Activated CD8-positive, alpha-beta T cell treated with anti-CD3 and anti-CD28 coated beads, Interleukin-2, amount 10 ng/mL, durations not matched to agents 7 days and 5 days (primary cell): ENCODE measurements around the gene SPRR4. TPM values are rescaled to one million over a fixed set of nuclear protein-coding genes. Genes with fewer than 3 reads are reported as not detected.

Experiments
- ATAC-seq: fragments of 150-1000 bp; cut with Tn5 transposase; one replicate; pipeline ENCODE4 v1.10.0; 2021; ENCODE audit warnings: moderate library complexity
- CTCF ChIA-PET: fragments of 350-600 bp; sonication (Branson Sonifier 250); formaldehyde crosslinking; loops from one replicate; lab custom pipeline; 2021; ENCODE audit warnings: antibody characterized with exemption; lab: Charles Lee
- POLR2A ChIA-PET: fragments of 350-600 bp; sonication (Branson Sonifier 250); formaldehyde crosslinking; loops from one replicate; lab custom pipeline; 2021; ENCODE audit warnings: antibody characterized with exemption; lab: Charles Lee
- DNase-seq: peaks from one replicate; pipeline ENCODE4 v3.0.0-alpha.2; 2020
- H3K27ac Mint-ChIP-seq: one replicate; pipeline ENCODE4 v1.8.0; 2021; ENCODE audit warnings: mild to moderate bottlenecking, mixed read lengths
- H3K27me3 Mint-ChIP-seq: one replicate; pipeline ENCODE4 v1.8.0; 2021; ENCODE audit warnings: low read depth, mixed read lengths
- H3K36me3 Mint-ChIP-seq: one replicate; pipeline ENCODE4 v1.8.0; 2021; ENCODE audit warnings: low read depth, mixed read lengths
- H3K4me1 Mint-ChIP-seq: one replicate; pipeline ENCODE4 v1.8.0; 2021; ENCODE audit warnings: low read depth, mixed read lengths
- H3K4me3 Mint-ChIP-seq: one replicate; pipeline ENCODE4 v1.8.0; 2021; ENCODE audit warnings: mild to moderate bottlenecking, mixed read lengths
- H3K9me3 Mint-ChIP-seq: one replicate; pipeline ENCODE4 v1.8.0; 2022; ENCODE audit warnings: mixed read lengths; ENCODE audit not compliant: insufficient read depth
- total RNA-seq, 2 experiments: library from RNA; stranded (reverse); gene quantifications; one replicate each; pipeline ENCODE4 v1.2.3, GENCODE V29; 2021

SPRR4 gene, protein sequence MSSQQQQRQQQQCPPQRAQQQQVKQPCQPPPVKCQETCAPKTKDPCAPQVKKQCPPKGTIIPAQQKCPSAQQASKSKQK
- total RNA-seq, result not detected

- ATAC-seq (no peak), DNase-seq (no peak)
- Mint-ChIP-seq H3K27ac (no peak within 1 kb of the TSS), H3K36me3 (no peaks in the 10 kb centered on the region), H3K27me3 (no peaks in the 10 kb centered on the region), H3K4me1 (no peaks in the 10 kb centered on the region), H3K4me3 (no peak within 1 kb of the TSS), H3K9me3 (no peaks in the 10 kb centered on the region)
- ChIA-PET POLR2A (no interaction called here), CTCF (no interaction called here)
Observed at GRCh38 chr1:152970495-152970894, at the start of gene SPRR4. Gene SPRR4 (plus strand): TSS chr1:152970648. CDS start chr1:152971891, 1,243 bp downstream.

DNA sequence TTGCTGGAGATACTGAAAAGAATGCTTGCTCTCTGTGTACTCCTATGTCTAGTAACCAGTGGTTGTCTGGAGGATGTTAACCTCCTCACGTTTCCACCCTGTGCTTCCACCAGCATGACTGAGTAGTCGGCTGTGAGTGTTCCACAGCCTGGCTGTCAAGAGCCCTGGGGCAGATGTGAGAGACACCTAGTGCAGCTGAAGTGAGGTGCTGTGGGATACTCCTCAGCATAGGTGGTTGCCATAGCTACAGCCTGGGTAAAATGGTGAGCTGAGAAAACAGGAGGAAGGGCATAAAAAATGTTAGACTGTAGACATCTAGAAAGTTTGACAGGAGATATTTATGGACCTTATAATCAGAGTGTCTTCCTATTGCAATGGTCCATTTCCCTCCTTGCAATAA lies 46.3 kb upstream of the SPRR4 start:
- Mint-ChIP-seq H3K9me3 (no peaks in the 10 kb centered on the region), H3K36me3 (no peaks in the 10 kb centered on the region), H3K27ac (no peak overlapping the region), H3K27me3 (peaks cover 2% of the 10 kb centered on the region), H3K4me3 (no peak overlapping the region), H3K4me1 (no peaks in the 10 kb centered on the region)
- DNase-seq (no peak), ATAC-seq (no peak)
- ChIA-PET POLR2A (no interaction called here), CTCF (no interaction called here)

- ChIA-PET POLR2A (no interaction called here), CTCF (interaction anchor here (1.0 to 1.1 kb wide), 2 partner anchors 54 to 56 kb away, joined by 3 to 6 read pairs; no protein-coding TSS in a partner anchor)
- peaks cover 2% of the 10 kb centered on the region for H3K27me3 Mint-ChIP-seq
- no peak for ATAC-seq
- no peaks in the 10 kb centered on the region for H3K36me3 Mint-ChIP-seq
- no peaks in the 10 kb centered on the region for H3K9me3 Mint-ChIP-seq
- H3K4me1 Mint-ChIP-seq, result no peaks in the 10 kb centered on the region
- DNase-seq, result no peak
- H3K27ac Mint-ChIP-seq, result no peak overlapping the region
- no peak overlapping the region for H3K4me3 Mint-ChIP-seq
Observed at GRCh38 chr1:152926091-152926490, 44.4 kb upstream of the SPRR4 start.

DNA sequence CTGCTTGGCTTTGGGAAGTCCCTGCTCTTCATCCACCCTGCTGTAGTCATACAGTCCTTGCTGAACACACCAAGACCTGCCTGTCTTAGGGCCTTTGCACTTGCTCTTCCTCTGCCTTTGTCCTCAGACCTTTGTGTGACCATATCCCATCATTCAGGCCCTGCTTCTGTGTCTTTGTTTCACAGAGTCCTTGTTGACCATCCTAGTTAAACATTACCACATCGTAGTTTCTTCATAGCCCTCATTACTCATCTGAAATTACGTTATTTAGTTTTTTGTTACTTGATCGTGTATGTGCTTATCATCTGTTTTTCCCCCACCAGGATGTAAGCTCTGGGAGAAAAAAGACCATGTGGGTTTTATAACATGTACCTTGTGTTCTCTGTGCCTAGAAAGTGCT lies 41.8 kb upstream of the SPRR4 start:
- no peak overlapping the region for H3K27ac Mint-ChIP-seq
- no peak for ATAC-seq
- ChIA-PET POLR2A (no interaction called here), CTCF (no interaction called here)
- DNase-seq, result no peak
- H3K9me3 Mint-ChIP-seq, result no peaks in the 10 kb centered on the region
- no peaks in the 10 kb centered on the region for H3K36me3 Mint-ChIP-seq
- H3K4me1 Mint-ChIP-seq, result no peaks in the 10 kb centered on the region
- peaks cover 2% of the 10 kb centered on the region for H3K27me3 Mint-ChIP-seq
- H3K4me3 Mint-ChIP-seq, result no peak overlapping the region

- H3K27ac Mint-ChIP-seq, result no peak overlapping the region
- no peaks in the 10 kb centered on the region for H3K9me3 Mint-ChIP-seq
- no peaks in the 10 kb centered on the region for H3K4me1 Mint-ChIP-seq
- CTCF ChIA-PET, result no interaction called here
- no peak for ATAC-seq
- no peak overlapping the region for H3K4me3 Mint-ChIP-seq
- DNase-seq, result no peak
- H3K36me3 Mint-ChIP-seq, result no peaks in the 10 kb centered on the region
- POLR2A ChIA-PET, result no interaction called here
- peaks cover 2% of the 10 kb centered on the region for H3K27me3 Mint-ChIP-seq
Observed at GRCh38 chr1:152932170-152932811, 38.2 kb upstream of the SPRR4 start.

DNA sequence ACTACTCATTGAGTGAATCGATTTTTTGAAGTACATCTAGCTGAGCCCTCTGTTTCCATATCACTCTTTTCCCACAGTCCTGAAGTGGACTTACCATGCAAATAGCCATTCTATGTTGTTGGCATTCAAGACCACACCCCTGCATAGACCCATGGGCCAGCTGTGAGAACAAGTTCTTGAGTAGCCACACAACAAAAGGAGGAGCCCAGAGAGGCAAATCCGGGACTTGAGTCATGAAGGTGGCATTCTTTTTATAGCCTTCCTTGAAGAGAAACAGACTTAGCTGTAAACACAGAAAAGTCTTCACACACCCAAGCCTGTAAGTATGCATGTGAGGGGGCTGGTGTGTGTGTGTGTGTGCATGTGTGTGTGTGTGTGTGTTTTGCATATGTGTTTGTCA lies 37.3 kb upstream of the SPRR4 start:
- no peaks in the 10 kb centered on the region for H3K36me3 Mint-ChIP-seq
- DNase-seq (no peak), ATAC-seq (no peak)
- ChIA-PET POLR2A (no interaction called here), CTCF (no interaction called here)
- peaks cover 2% of the 10 kb centered on the region for H3K27me3 Mint-ChIP-seq
- no peak overlapping the region for H3K27ac Mint-ChIP-seq
- H3K4me1 Mint-ChIP-seq, result no peaks in the 10 kb centered on the region
- no peaks in the 10 kb centered on the region for H3K9me3 Mint-ChIP-seq
- H3K4me3 Mint-ChIP-seq, result no peak overlapping the region

- ATAC-seq, result no peak
- POLR2A ChIA-PET, result no interaction called here
- CTCF ChIA-PET, result no interaction called here
- Mint-ChIP-seq H3K27ac (no peak overlapping the region), H3K27me3 (no peaks in the 10 kb centered on the region), H3K4me3 (no peak overlapping the region), H3K36me3 (no peaks in the 10 kb centered on the region), H3K9me3 (no peaks in the 10 kb centered on the region), H3K4me1 (no peaks in the 10 kb centered on the region)
- DNase-seq, result no peak
Observed at GRCh38 chr1:152940614-152941013, 29.8 kb upstream of the SPRR4 start.

DNA sequence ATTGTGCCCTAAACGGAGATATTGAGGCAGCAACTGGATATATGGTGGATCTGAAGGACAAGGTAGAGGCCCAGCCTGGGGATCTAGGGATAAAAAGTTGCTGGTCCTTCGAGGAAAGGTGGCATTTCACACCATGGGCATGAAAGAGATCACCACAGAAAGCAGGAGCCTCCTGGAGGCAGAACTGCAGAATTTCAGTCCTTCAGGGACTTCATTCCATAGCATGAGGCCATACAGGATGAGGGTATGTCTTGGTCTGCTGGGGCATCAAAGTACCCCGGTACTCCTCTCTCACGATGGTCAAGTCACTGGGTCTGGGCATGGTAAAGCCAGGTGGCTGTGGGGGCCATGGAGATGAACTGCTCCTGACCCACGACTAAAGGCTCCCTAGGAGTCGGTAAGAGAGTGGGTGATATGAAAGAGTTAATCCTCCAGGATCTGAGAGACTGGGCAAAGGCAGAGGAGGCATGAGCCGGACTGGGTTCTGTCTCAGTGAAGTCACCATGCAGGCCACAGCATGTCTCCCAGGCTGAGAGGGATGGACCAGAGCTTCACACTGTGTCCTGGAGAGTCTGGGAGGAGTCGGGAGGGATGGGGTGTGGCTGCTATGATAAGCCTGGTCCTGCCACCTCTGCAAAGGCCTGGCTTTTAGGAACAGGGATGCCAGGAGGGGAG lies 29.3 kb upstream of the SPRR4 start:
- DNase-seq (no peak), ATAC-seq (no peak)
- Mint-ChIP-seq H3K4me1 (no peaks in the 10 kb centered on the region), H3K27me3 (no peaks in the 10 kb centered on the region), H3K36me3 (no peaks in the 10 kb centered on the region), H3K9me3 (no peaks in the 10 kb centered on the region), H3K27ac (no peak overlapping the region), H3K4me3 (no peak overlapping the region)
- ChIA-PET CTCF (no interaction called here), POLR2A (no interaction called here)

DNA sequence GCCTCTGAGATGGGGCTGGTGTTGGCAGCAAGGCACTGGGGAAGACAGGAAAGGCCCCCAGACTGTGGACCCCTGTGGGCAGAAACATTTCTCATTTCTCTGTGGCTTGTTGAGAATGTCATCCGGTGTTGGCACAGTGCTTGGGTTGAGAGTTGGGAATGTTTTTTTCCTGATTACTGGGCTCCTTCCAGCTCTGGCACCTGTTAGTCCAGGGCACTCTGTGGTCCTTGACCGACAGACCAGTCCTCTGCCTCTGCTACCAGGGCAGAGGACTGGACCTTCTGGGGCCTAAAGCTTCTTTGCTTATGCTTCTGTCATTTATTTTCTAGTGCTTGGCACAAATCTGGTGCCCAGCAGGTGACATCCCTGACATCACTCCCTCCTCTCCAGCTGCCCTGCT lies 28.3 kb upstream of the SPRR4 start:
- DNase-seq, result no peak
- CTCF ChIA-PET, result no interaction called here
- no peaks in the 10 kb centered on the region for H3K4me1 Mint-ChIP-seq
- H3K27me3 Mint-ChIP-seq, result no peaks in the 10 kb centered on the region
- H3K27ac Mint-ChIP-seq, result no peak overlapping the region
- H3K4me3 Mint-ChIP-seq, result no peak overlapping the region
- no peak for ATAC-seq
- no peaks in the 10 kb centered on the region for H3K36me3 Mint-ChIP-seq
- H3K9me3 Mint-ChIP-seq, result no peaks in the 10 kb centered on the region
- POLR2A ChIA-PET, result interaction anchor here (0.5 kb wide), 1 partner anchor 285 kb away, joined by 3 read pairs; no protein-coding TSS in a partner anchor

- POLR2A ChIA-PET, result no interaction called here
- Mint-ChIP-seq H3K27me3 (no peaks in the 10 kb centered on the region), H3K4me1 (no peaks in the 10 kb centered on the region), H3K27ac (no peak overlapping the region), H3K9me3 (no peaks in the 10 kb centered on the region), H3K36me3 (no peaks in the 10 kb centered on the region), H3K4me3 (no peak overlapping the region)
- no peak for DNase-seq
- no peak for ATAC-seq
- CTCF ChIA-PET, result no interaction called here
Observed at GRCh38 chr1:152946248-152946647, 24.2 kb upstream of the SPRR4 start.

- ChIA-PET POLR2A (no interaction called here), CTCF (no interaction called here)
- no peaks in the 10 kb centered on the region for H3K9me3 Mint-ChIP-seq
- ATAC-seq (no peak), DNase-seq (no peak)
- H3K4me1 Mint-ChIP-seq, result no peaks in the 10 kb centered on the region
- no peaks in the 10 kb centered on the region for H3K36me3 Mint-ChIP-seq
- H3K4me3 Mint-ChIP-seq, result no peak within 1 kb of the TSS
- no peaks in the 10 kb centered on the region for H3K27me3 Mint-ChIP-seq
- no peak within 1 kb of the TSS for H3K27ac Mint-ChIP-seq
Observed at GRCh38 chr1:152946651-152947256, 23.7 kb upstream of the SPRR4 start, which contains the start of gene SPRR5. Gene SPRR5 (plus strand): TSS chr1:152947206. CDS start chr1:152948555, 1,349 bp downstream.

GRCh38 chr1:152951711-152952110 lies 18.7 kb upstream of the SPRR4 start:
- no peaks in the 10 kb centered on the region for H3K36me3 Mint-ChIP-seq
- no peaks in the 10 kb centered on the region for H3K27me3 Mint-ChIP-seq
- H3K9me3 Mint-ChIP-seq, result no peaks in the 10 kb centered on the region
- no peaks in the 10 kb centered on the region for H3K4me1 Mint-ChIP-seq
- no peak for DNase-seq
- H3K27ac Mint-ChIP-seq, result no peak overlapping the region
- ChIA-PET POLR2A (no interaction called here), CTCF (no interaction called here)
- no peak for ATAC-seq
- no peak overlapping the region for H3K4me3 Mint-ChIP-seq
